HG02571 (cell line): Measurements from ENCODE around the gene HNRNPUL2.
A peak's percentile ranks its signal among the peaks of the same experiment; 100 is the strongest.

Experiments used
- ATAC-seq: cut with Tn5 transposase; IDR thresholded peaks from one replicate; pipeline ENCODE4 v1.9.1; 2021; ENCODE audit warnings: mild to moderate bottlenecking, moderate library complexity; ENCODE audit not compliant: unreplicated experiment

Gene HNRNPUL2

GRCh38 chr11:62671608-62672389 lies 55.5 kb downstream of the HNRNPUL2 start, which contains the start of the genes LBHD1 and UQCC3:
TSS of gene LBHD1 (minus strand) at chr11:62672267. CDS start at chr11:62670031, 2,236 bp downstream.
TSS of gene UQCC3 (plus strand) at chr11:62671673. CDS start at chr11:62671746, 73 bp downstream.
- ATAC-seq = no peak

GRCh38 chr11:62671236-62671607 lies 56.0 kb downstream of the HNRNPUL2 start:
- ATAC-seq = no peak

- ATAC-seq = no peak
Observed at GRCh38 chr11:62669420-62670161, 57.7 kb downstream of the HNRNPUL2 start.

- no peak for ATAC-seq
Observed at GRCh38 chr11:62667460-62667859, 59.8 kb downstream of the HNRNPUL2 start.

GRCh38 chr11:62666259-62666926 lies 60.9 kb downstream of the HNRNPUL2 start:
- ATAC-seq = no peak

GRCh38 chr11:62665599-62666258 lies 61.5 kb downstream of the HNRNPUL2 start:
- peak; percentile 9 for ATAC-seq

GRCh38 chr11:62665075-62665598 lies 62.1 kb downstream of the HNRNPUL2 start, which contains the start of the genes C11orf98 and CSKMT:
TSS of gene C11orf98 (minus strand) at chr11:62665210. CDS start at chr11:62665169, 41 bp downstream.
TSS of gene CSKMT (plus strand) at chr11:62665312. CDS start at chr11:62665880, 568 bp downstream.
- ATAC-seq = peak; percentile 74

GRCh38 chr11:62664405-62665074 lies 62.7 kb downstream of the HNRNPUL2 start:
- peak; percentile 28 for ATAC-seq
